ENCODE measurements around the gene HOXA3. TPM values are rescaled to one million over a fixed set of nuclear protein-coding genes. Genes with fewer than 3 reads are reported as not detected.
A peak's percentile ranks its signal among the peaks of the same experiment; 100 is the strongest.

The HOXA3 gene
- total RNA-seq, 1 donor from 2014 or later: 12.1 TPM

GRCh38 chr7:27123477-27124053, 28.8 kb downstream of the HOXA3 start:
- H3K27me3 Mint-ChIP-seq (ENCODE audit: low read depth): peaks cover 97% of the 10 kb centered on the region
- no peak for DNase-seq (ENCODE audit: low spot score)
- peaks cover 9% of the 10 kb centered on the region for H3K4me1 Mint-ChIP-seq (ENCODE audit: low read depth)
- peaks cover 8% of the 10 kb centered on the region for H3K36me3 Mint-ChIP-seq (ENCODE audit: low read depth)
- H3K27ac Mint-ChIP-seq (ENCODE audit: unreplicated experiment): no peak overlapping the region
- no peak overlapping the region for H3K4me3 Mint-ChIP-seq (ENCODE audit: unreplicated experiment)
- TF ChIP-seq CTCF (IDR thresholded peaks at IDR 0.05): no peak
- no peaks in the 10 kb centered on the region for H3K9me3 Mint-ChIP-seq (ENCODE audit: low read depth)

- no peak for TF ChIP-seq CTCF (IDR thresholded peaks at IDR 0.05)
- Mint-ChIP-seq H3K4me1 (ENCODE audit: low read depth) (peaks cover 9% of the 10 kb centered on the region), H3K9me3 (ENCODE audit: low read depth) (no peaks in the 10 kb centered on the region), H3K27ac (ENCODE audit: unreplicated experiment) (peak overlapping the region; percentile 42), H3K36me3 (ENCODE audit: low read depth) (peaks cover 7% of the 10 kb centered on the region), H3K4me3 (ENCODE audit: unreplicated experiment) (peak overlapping the region; percentile 61), H3K27me3 (ENCODE audit: low read depth) (peaks cover 97% of the 10 kb centered on the region)
- no peak for DNase-seq (ENCODE audit: low spot score)
Measured at GRCh38 chr7:27123007-27123476, 29.3 kb downstream of the HOXA3 start.

GRCh38 chr7:27122077-27122910, 30.1 kb downstream of the HOXA3 start:
- H3K27ac Mint-ChIP-seq (ENCODE audit: unreplicated experiment): peak overlapping the region; percentile 42
- peaks cover 97% of the 10 kb centered on the region for H3K27me3 Mint-ChIP-seq (ENCODE audit: low read depth)
- no peak for DNase-seq (ENCODE audit: low spot score)
- no peak for TF ChIP-seq CTCF (IDR thresholded peaks at IDR 0.05)
- H3K9me3 Mint-ChIP-seq (ENCODE audit: low read depth): no peaks in the 10 kb centered on the region
- peaks cover 7% of the 10 kb centered on the region for H3K36me3 Mint-ChIP-seq (ENCODE audit: low read depth)
- H3K4me1 Mint-ChIP-seq (ENCODE audit: low read depth): peaks cover 9% of the 10 kb centered on the region
- H3K4me3 Mint-ChIP-seq (ENCODE audit: unreplicated experiment): peak overlapping the region; percentile 61

- Mint-ChIP-seq H3K27ac (ENCODE audit: unreplicated experiment) (no peak overlapping the region), H3K4me3 (ENCODE audit: unreplicated experiment) (peak overlapping the region; percentile 61), H3K9me3 (ENCODE audit: low read depth) (no peaks in the 10 kb centered on the region), H3K36me3 (ENCODE audit: low read depth) (peaks cover 7% of the 10 kb centered on the region), H3K27me3 (ENCODE audit: low read depth) (peaks cover 97% of the 10 kb centered on the region), H3K4me1 (ENCODE audit: low read depth) (peaks cover 9% of the 10 kb centered on the region)
- no peak for TF ChIP-seq CTCF (IDR thresholded peaks at IDR 0.05)
- no peak for DNase-seq (ENCODE audit: low spot score)
Measured at GRCh38 chr7:27121684-27122076, 30.7 kb downstream of the HOXA3 start.

GRCh38 chr7:27119412-27119911, 32.9 kb downstream of the HOXA3 start:
- Mint-ChIP-seq H3K9me3 (ENCODE audit: low read depth) (no peaks in the 10 kb centered on the region), H3K36me3 (ENCODE audit: low read depth) (peaks cover 5% of the 10 kb centered on the region), H3K4me1 (ENCODE audit: low read depth) (peaks cover 7% of the 10 kb centered on the region), H3K27me3 (ENCODE audit: low read depth) (peaks cover 95% of the 10 kb centered on the region), H3K27ac (ENCODE audit: unreplicated experiment) (no peak overlapping the region), H3K4me3 (ENCODE audit: unreplicated experiment) (no peak overlapping the region)
- DNase-seq (ENCODE audit: low spot score): no peak
- TF ChIP-seq CTCF (IDR thresholded peaks at IDR 0.05): no peak
